Natural killer cell (primary cell): Measurements from ENCODE around the gene GAREM2. TPM values are rescaled to one million over a fixed set of nuclear protein-coding genes. Genes with fewer than 3 reads are reported as not detected.

ENCODE experiments used
- ATAC-seq, 3 donors: fragments of 150-1000 bp in 2 of 3; fragments of 200-7000 bp in 1 of 3; cut with Tn5 transposase; 1 replicate in 1 of 3; 2 replicates in 2 of 3; pipeline ENCODE4 v1.10.0; 2021; ENCODE audit warnings: mild to moderate bottlenecking in 2 of 3, moderate library complexity in 2 of 3
- DNase-seq, 2 donors: peaks; one replicate each; pipeline versions ENCODE4 v3.0.0 to v3.0.0-alpha.2; 2013 to 2021; ENCODE audit warnings: mixed read lengths in 1 of 2
- H3K27ac ChIP-seq: one replicate; pipeline ENCODE4 v1.5.1; 2013; ENCODE audit warnings: mild to moderate bottlenecking, low read length
- H3K27me3 ChIP-seq: one replicate; pipeline ENCODE4 v1.6.1; 2013; ENCODE audit warnings: low read length; ENCODE audit not compliant: control insufficient read depth, insufficient read depth
- H3K36me3 ChIP-seq: one replicate; pipeline ENCODE4 v1.6.1; 2013; ENCODE audit warnings: low read length; ENCODE audit not compliant: control insufficient read depth, insufficient read depth
- H3K4me1 ChIP-seq: one replicate; pipeline ENCODE4 v1.6.1; 2013; ENCODE audit warnings: low read length; ENCODE audit not compliant: control insufficient read depth, insufficient read depth
- H3K4me3 ChIP-seq: one replicate; pipeline ENCODE4 v1.5.1; 2013; ENCODE audit warnings: low read length
- H3K9me3 ChIP-seq: one replicate; pipeline ENCODE4 v1.6.1; 2013; ENCODE audit warnings: low read length; ENCODE audit not compliant: control insufficient read depth, insufficient read depth
- H3K27ac Mint-ChIP-seq, 2 donors: one replicate each; pipeline ENCODE4 v1.8.0; 2022; ENCODE audit warnings: mild to moderate bottlenecking in 2 of 2, mixed read lengths in 2 of 2, moderate library complexity in 1 of 2
- H3K27me3 Mint-ChIP-seq, 2 donors: one replicate each; pipeline ENCODE4 v1.8.0; 2022; ENCODE audit warnings: low read depth in 2 of 2, mixed read lengths in 2 of 2
- H3K36me3 Mint-ChIP-seq: one replicate; pipeline ENCODE4 v1.8.0; 2022; ENCODE audit warnings: mixed read lengths
- H3K4me1 Mint-ChIP-seq, 2 donors: one replicate each; pipeline ENCODE4 v1.8.0; 2022; ENCODE audit warnings: mixed read lengths in 2 of 2
- H3K4me3 Mint-ChIP-seq: one replicate; pipeline ENCODE4 v1.8.0; 2022; ENCODE audit warnings: mild to moderate bottlenecking, moderate library complexity, mixed read lengths
- H3K9me3 Mint-ChIP-seq, 2 donors: one replicate each; pipeline ENCODE4 v1.8.0; 2022; ENCODE audit warnings: mixed read lengths in 2 of 2
- CTCF ChIP-seq: fragments of 200-600 bp; IDR thresholded peaks from one replicate; pipeline ENCODE4 v1.8.0; 2022; ENCODE audit warnings: antibody characterized with exemption
- WGBS: methylation state at CpG from one replicate; pipeline ENCODE4 v1.1.7; 2013; ENCODE audit warnings: missing lambda C conversion rate; ENCODE audit not compliant: insufficient coverage; 5-methylcytosine and 5-hydroxymethylcytosine counted together
- intact Hi-C: fragments of 100-400 bp; cut with micrococcal nuclease; formaldehyde crosslinking; loops from one replicate; pipeline ENCODE4 v1.14.2; 2022
- total RNA-seq, 4 donors: library from RNA; stranded (reverse); fragments of 120-200 nt in 1 of 4; gene quantifications; one replicate each; pipeline versions ENCODE4 v1.2.3 to v1.2.4, GENCODE V29; 2013 to 2022

Gene GAREM2
- total RNA-seq, 3 donors from 2014 or later (not counting 1 experiment from before 2014, with no cell fraction given), result 7.1 to 9.2 (median 7.2) TPM

- Histone ChIP-seq H3K4me3 (no peak overlapping the region), H3K27ac (no peak overlapping the region), H3K36me3 (peaks cover 86% of the 10 kb centered on the region), H3K4me1 (no peaks in the 10 kb centered on the region), H3K27me3 (no peaks in the 10 kb centered on the region), H3K9me3 (no peaks in the 10 kb centered on the region)
- WGBS, result 75% methylated on average over 9 of the region's 9 CpGs
- DNase-seq, result no peak
- H3K4me1 Mint-ChIP-seq, result no peaks in the 10 kb centered on the region
- no peaks in the 10 kb centered on the region for H3K27me3 Mint-ChIP-seq
- intact Hi-C loops, result no loop called here
- no peak overlapping the region for H3K27ac Mint-ChIP-seq
- H3K36me3 Mint-ChIP-seq, result peaks cover 37% of the 10 kb centered on the region
- no peak overlapping the region for H3K4me3 Mint-ChIP-seq
- no peak for ATAC-seq
- no peaks in the 10 kb centered on the region for H3K9me3 Mint-ChIP-seq
- no peak for TF ChIP-seq CTCF
These were observed 24.0 kb downstream of the GAREM2 start for GRCh38 chr2:26196683-26197418.

- no peak overlapping the region for H3K27ac ChIP-seq
- 99% methylated on average over 4 of the region's 4 CpGs for WGBS
- Mint-ChIP-seq H3K36me3 (peaks cover 37% of the 10 kb centered on the region), H3K4me3 (no peak overlapping the region), H3K4me1 (no peaks in the 10 kb centered on the region), H3K27ac (no peak overlapping the region), H3K9me3 (no peaks in the 10 kb centered on the region), H3K27me3 (no peaks in the 10 kb centered on the region)
- no peak overlapping the region for H3K4me3 ChIP-seq
- ATAC-seq (no peak), DNase-seq (no peak)
- no peaks in the 10 kb centered on the region for H3K4me1 ChIP-seq
- intact Hi-C loops, result no loop called here
- H3K9me3 ChIP-seq, result no peaks in the 10 kb centered on the region
- no peaks in the 10 kb centered on the region for H3K27me3 ChIP-seq
- peaks cover 89% of the 10 kb centered on the region for H3K36me3 ChIP-seq
- no peak for TF ChIP-seq CTCF
These were observed 24.6 kb downstream of the GAREM2 start for GRCh38 chr2:26197516-26197915.

GRCh38 chr2:26202981-26203490 is 30.1 kb downstream of the GAREM2 start:
- Histone ChIP-seq H3K4me3 (no peak overlapping the region), H3K4me1 (no peaks in the 10 kb centered on the region), H3K27ac (no peak overlapping the region), H3K27me3 (no peaks in the 10 kb centered on the region), H3K36me3 (peaks cover 75% of the 10 kb centered on the region), H3K9me3 (no peaks in the 10 kb centered on the region)
- ATAC-seq, result no peak
- Mint-ChIP-seq H3K9me3 (no peaks in the 10 kb centered on the region), H3K27ac (no peak overlapping the region), H3K27me3 (no peaks in the 10 kb centered on the region), H3K4me3 (no peak overlapping the region), H3K4me1 (no peaks in the 10 kb centered on the region), H3K36me3 (peaks cover 33% of the 10 kb centered on the region)
- TF ChIP-seq CTCF, result no peak
- intact Hi-C loops, result no loop called here
- DNase-seq, result no peak
- WGBS, result 79% methylated on average over 1 of the region's 1 CpG

- H3K4me1 ChIP-seq, result no peaks in the 10 kb centered on the region
- 95% methylated on average over 7 of the region's 7 CpGs for WGBS
- no peak for ATAC-seq
- intact Hi-C loops, result no loop called here
- DNase-seq, result no peak
- Mint-ChIP-seq H3K36me3 (peaks cover 35% of the 10 kb centered on the region), H3K27ac (no peak overlapping the region), H3K4me3 (no peak overlapping the region), H3K4me1 (no peaks in the 10 kb centered on the region), H3K27me3 (no peaks in the 10 kb centered on the region), H3K9me3 (no peaks in the 10 kb centered on the region)
- H3K9me3 ChIP-seq, result no peaks in the 10 kb centered on the region
- H3K4me3 ChIP-seq, result no peak overlapping the region
- H3K36me3 ChIP-seq, result peaks cover 77% of the 10 kb centered on the region
- H3K27me3 ChIP-seq, result no peaks in the 10 kb centered on the region
- H3K27ac ChIP-seq, result no peak overlapping the region
- TF ChIP-seq CTCF, result no peak
These were observed 31.0 kb downstream of the GAREM2 start for GRCh38 chr2:26203906-26204305.
